ENCODE results near the gene SH3GL1.

DNA sequence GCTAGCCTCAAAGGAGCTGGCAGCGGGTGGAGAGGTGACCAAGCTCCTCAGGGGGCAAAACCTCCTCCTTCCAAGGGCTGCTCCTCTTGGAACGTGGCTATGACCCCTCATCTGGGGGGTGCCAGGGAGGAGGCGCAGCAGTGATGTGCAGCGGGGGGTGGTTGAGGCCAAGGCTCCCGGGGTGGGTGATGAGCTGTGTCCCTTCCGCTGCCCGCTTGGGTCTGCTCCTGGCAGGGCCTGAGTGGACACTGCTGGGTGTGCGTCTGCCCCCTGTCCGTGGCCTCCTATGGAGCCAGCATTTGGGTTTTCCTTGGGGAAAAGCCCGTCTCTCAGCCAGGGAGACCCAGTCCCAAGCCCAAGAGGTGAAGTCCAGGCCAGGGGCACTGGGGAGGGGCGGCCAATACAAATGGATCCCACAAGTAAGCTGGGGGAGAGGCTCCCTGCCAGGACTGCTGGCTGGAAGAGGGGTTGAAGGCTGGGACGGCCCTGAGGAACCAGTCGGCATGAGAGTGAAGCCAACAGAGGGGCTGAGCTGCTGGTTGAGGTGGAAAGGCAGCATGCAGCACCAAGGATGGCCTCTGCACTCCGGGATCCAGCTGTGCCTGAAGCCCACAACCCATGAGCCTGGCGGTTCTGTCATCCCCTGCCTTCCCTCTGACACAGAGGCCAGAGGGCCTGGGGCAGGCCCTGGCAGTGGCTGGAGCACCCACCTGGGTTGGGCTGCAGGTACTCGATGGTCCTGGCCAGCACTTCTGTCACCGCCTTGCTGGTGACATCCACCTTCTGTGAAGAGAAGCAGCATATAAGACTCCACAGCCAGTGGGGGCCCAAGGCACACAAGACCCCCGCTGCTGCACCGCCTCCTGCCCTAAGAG lies 34.3 kb downstream of the SH3GL1 start:
- TF ChIP-seq POLR2A (IDR thresholded peaks at IDR 0.05; ENCODE audit: low read depth, low read length) (no peak), RAD21 (IDR thresholded peaks at IDR 0.05; ENCODE audit: low read length) (no peak), MAFK (IDR thresholded peaks at IDR 0.05; ENCODE audit: low read depth, low read length) (no peak), BHLHE40 (IDR thresholded peaks at IDR 0.05; ENCODE audit: low read depth, low read length) (no peak)
- TF ChIP-seq, protein P1, sequence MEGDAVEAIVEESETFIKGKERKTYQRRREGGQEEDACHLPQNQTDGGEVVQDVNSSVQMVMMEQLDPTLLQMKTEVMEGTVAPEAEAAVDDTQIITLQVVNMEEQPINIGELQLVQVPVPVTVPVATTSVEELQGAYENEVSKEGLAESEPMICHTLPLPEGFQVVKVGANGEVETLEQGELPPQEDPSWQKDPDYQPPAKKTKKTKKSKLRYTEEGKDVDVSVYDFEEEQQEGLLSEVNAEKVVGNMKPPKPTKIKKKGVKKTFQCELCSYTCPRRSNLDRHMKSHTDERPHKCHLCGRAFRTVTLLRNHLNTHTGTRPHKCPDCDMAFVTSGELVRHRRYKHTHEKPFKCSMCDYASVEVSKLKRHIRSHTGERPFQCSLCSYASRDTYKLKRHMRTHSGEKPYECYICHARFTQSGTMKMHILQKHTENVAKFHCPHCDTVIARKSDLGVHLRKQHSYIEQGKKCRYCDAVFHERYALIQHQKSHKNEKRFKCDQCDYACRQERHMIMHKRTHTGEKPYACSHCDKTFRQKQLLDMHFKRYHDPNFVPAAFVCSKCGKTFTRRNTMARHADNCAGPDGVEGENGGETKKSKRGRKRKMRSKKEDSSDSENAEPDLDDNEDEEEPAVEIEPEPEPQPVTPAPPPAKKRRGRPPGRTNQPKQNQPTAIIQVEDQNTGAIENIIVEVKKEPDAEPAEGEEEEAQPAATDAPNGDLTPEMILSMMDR (conservative IDR thresholded peaks at IDR 0.05; ENCODE audit: low read depth, low read length), result no peak
- TF ChIP-seq, protein P2, sequence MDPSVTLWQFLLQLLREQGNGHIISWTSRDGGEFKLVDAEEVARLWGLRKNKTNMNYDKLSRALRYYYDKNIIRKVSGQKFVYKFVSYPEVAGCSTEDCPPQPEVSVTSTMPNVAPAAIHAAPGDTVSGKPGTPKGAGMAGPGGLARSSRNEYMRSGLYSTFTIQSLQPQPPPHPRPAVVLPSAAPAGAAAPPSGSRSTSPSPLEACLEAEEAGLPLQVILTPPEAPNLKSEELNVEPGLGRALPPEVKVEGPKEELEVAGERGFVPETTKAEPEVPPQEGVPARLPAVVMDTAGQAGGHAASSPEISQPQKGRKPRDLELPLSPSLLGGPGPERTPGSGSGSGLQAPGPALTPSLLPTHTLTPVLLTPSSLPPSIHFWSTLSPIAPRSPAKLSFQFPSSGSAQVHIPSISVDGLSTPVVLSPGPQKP (IDR thresholded peaks at IDR 0.05; ENCODE audit: borderline replicate concordance, low read depth, low read length), result no peak

All from IMR-90 (cell line).